Ramos (cell line): Measurements from ENCODE around the gene THY1.
"Not testable (repeated sequence)": the region's sequence is repeated elsewhere in the genome, so short reads cannot be mapped to it uniquely, and the experiment has no call there.

Experiments used
- in situ Hi-C: fragments of 300-500 bp; cut with MboI; formaldehyde crosslinking; loops from one replicate; pipeline ENCODE4 v1.14.3; 2022; ENCODE audit warnings: low sequenced_read_pairs; ENCODE audit not compliant: unreplicated experiment

The THY1 gene

DNA sequence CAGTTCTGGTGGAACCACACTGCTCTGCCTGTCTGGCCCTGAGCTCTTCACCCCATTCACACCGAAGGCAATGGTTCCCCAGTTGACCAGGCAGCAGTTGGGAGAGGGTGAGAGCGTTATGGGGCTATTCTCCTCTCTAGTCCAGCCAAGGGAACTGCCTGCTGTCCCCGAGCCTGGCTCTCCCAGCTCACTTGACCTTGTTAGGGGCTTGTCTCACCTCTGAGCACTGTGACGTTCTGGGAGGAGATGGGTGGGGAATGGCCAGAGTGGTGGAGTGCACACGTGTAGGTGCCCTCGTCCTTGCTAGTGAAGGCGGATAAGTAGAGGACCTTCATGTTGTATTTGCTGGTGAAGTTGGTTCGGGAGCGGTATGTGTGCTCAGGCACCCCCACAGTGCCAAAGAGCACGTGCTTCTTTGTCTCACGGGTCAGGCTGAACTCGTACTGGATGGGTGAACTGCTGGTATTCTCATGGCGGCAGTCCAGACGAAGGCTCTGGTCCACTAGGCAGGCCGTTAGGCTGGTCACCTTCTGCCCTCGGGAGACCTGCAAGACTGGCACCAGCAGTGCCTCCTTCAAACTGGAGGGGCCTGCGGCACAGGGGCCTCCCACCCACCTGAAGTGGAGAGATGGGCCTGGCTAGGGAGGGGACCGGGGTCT lies 3.0 kb downstream of the THY1 start:
- in situ Hi-C loops: no loop called here

DNA sequence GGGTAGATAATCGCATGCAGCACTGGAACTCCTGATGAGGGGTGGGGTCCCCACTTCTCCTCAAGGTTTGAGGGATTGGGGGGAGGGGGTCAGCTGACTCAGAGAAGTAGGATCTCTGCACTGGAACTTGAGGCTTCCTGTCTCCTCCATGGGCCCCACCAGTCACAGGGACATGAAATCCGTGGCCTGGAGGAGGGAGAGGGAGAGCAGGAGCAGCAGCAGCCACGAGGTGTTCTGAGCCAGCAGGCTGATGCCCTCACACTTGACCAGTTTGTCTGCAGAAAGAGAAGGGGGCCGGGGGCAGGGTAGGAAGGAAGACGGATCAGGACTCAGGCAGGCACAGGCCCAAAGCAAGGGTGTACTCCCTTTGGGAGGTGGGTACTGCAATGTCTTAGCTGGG lies 3.7 kb downstream of the THY1 start:
- in situ Hi-C loops: no loop called here

DNA sequence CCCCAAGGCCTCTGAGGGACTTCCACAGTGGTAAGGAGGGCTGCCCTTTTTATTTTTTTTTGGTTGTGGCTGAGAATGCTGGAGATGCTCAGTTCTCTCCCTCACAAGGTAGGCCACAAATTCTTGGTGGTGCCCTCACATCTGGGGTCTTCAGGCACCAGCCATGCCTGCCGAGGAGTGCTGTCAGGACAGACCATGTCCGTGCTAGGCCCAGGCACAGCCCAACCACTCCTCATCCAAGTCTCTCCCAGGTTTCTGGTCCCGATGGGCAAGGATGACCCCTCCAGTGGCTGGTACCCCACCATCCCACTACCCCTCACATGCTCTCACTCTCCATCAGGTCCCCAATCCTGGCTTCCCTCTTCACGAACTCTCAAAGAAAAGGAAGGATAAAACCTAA lies 4.2 kb downstream of the THY1 start:
- in situ Hi-C loops: no loop called here

DNA sequence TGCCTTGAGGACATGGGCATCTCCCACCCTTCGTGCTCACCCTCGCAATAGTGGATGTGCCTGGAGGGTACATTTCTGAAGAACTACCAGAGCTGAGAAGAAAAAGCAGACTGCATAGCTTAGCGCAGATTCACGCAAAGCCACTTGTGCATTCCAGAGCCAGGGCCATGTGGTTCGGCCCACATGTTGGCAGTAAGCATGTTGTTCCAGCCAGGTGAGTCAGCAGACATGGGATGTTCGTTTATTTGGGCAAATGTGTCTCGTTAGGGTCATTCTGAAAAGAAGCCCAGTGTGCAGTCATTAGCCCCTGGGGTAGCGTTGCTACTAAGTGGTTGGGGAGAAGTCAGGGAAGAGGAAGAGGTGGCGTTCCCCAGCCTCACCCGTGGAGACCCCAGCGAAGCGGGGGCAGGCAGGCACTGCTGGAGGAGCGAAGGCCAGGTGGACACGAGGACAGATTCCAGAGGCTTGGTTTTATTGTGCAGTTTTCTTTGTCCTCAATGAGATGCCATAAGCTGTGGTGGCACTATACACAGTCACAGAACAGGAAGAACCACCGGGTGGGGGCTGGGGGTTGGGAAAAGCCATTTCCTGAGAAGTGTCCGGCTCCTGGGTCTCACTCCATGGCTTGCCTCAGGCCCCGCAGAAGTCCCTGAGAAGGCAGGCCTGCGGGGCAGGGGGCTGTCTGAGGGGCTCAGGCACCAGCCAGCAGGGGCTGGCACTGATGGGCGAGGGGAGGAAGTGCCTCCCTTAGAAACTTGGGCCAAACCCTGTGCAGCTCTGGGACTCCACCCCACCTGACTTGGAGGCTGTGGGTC lies 5.0 kb downstream of the THY1 start:
- in situ Hi-C loops: no loop called here

DNA sequence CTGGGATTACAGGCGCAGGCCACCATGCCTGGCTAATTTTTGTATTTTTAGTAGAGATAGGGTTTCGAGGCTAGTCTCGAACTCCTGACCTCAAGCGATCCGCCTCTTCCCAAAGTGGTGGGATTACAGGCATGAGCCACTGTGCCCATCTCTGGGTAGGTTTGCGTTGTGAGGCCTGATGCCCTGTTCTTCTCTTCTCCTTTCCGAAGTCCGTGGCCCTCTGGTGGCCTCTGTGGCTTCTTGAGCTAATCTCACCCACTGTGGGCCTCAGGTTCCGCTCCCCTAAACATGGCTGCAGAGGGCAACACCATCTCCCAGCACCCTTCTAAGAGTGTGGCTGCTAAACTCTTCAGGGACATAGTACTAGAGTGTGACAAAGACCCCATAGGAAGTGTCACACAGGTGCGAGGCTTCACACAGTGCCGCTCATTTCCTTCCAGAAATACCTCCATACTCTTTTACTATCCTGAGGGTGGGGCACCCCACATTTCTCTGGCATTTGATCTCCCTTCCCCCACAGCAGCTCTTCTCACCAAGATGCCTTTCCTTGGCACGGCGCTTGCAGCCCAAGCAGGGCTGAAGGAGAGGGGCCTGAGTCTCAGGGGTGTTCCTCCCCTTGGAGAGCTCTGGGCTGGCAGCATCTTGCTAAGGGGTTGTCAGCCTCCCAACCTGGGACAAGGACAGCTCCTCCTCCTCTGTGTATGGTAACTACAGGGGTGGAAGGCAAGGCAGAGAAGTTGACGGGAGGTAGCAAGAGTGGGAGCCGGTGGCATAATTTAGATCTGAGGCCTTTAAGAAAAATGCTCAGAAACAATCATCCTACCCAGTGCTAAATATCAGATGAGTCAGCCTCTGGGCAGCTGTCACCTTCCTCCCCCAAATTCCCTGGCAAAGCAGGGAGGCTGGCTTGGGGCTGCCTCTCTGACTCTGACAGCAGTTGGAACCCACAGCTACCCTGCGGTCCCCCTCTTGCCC lies 6.1 kb downstream of the THY1 start:
- in situ Hi-C loops: no loop called here

DNA sequence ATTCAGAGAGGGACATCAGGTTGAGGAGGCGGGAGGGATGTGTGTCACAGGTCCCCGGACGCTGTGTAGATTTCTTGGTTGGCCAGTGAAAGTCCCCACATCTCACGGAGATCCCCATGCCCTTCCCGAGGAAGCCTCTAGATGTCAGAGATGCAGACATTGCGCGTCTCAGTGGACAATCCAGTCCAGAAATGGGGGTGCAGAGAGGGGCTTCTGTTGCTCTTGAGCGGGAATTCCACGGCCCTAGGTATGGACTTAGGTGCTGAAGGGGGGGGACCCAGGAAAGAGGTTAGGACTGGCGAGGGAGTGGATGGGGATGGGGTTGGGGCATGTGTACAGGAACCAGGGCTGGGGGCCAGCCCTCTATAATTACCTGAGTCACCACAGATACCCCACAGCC lies 7.0 kb downstream of the THY1 start:
- in situ Hi-C loops: no loop called here

DNA sequence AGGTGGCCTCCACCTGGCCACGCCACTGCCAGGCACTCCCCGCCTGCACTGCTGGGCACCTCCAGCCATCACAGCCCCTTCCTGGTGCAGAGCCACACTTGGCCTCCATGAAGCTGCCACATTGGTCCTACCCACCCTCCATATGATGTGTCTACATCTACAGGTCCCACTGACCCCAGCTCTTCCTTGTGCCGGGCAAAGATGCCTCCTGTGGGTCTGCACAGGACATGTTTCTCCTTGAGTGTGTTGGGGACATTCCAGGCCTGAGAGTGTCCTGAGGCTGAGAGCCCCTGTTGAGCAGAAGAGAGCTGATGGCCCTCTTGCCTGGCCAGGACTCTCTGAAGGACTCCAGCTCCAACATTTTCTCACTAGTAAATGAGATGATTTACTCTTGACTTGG lies 7.5 kb downstream of the THY1 start:
- in situ Hi-C loops: no loop called here

DNA sequence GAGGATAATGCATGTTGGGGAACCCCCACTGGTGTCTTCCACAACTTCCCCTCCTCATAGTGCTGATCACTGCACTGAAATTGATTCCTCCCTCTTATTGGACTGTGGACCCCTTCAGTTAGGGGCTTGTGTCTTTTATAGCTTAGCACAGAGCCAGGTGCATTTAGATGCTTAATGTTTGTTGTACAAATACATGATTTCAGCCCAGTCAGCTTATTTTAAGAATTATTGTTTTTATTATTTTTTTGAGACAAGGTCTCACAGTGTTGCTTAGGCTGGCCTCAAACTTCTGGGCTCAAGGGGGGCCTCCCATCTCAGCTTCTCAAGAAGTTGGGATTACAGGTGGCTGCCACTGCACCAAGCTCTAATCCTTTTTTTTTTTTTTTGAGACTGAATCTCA lies 8.2 kb downstream of the THY1 start:
- in situ Hi-C loops: no loop called here

DNA sequence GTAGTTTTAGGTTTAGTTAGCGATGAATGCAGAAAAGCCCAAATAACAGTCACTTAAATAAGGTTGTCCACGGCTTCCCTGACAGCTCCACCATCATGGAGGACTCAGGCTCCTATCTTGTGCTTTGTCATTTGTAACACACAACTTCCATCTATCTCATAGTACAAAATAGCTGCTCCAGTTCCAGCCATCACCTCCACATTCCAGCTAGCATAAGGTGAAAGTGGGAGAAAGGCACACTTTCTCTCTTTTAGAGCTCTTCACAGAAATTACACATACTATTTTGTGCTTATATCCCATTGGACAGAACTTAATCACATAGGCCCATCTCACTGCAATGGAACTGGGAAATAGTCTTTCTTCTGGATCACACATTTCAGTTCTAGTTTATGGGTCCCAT lies 8.7 kb downstream of the THY1 start:
- in situ Hi-C loops: no loop called here

DNA sequence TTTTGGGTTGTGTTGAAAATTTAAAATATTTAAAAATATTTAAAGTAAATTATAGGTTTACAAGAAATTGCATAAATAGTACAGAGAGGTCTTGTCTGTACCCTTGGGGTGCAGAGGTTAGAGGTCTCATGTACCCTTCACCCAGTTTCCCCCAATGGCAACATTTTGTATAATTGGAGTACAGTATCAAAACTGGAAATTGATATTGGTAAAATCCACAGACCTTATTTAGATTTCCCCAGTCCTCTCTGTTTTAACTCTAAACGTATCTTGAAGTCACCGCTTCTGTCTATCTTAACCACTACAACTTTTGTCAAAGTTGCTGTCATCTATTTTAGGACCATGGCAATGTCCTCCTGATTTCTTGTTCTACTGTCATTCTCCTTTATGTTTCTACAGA lies 10.9 kb downstream of the THY1 start:
- in situ Hi-C loops: no loop called here

DNA sequence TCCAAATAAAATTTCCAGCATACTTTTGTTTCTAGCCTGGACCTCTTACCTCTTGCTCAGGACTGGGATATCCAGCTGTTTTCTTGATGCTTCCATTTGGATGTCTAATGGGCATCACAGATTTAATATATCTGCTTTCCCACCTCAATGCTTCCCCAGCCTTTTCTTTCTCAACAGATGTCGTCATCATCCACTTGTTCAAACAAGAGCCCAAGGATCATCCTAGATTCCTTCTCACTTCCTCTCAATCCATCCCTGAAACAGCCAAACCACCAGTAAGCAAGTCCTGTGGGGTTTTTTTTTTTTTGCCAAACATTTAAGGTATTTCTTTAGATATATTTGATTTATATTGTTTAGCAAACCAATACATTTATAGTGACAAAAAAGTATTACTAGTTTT lies 12.5 kb downstream of the THY1 start:
- in situ Hi-C loops: no loop called here

DNA sequence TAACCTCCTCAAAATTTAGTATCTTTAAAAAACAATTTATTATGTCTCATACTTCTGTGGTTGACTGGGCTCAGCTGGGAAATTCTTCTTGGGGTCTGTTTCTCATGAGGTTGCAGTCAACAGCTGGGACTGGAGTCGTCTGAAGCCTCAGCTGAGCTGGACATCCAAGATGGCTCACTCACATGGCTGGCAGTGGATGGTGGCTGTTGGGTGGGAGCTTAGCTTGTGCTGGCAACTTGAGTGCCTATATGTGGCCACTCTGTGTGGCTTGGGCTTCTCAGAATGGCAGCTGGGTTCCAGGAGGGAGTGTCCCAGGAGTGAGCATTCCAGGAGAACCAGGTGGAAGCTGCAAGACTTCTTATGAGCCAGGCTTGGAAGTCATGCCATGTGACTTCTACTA lies 13.2 kb downstream of the THY1 start:
- in situ Hi-C loops: no loop called here

DNA sequence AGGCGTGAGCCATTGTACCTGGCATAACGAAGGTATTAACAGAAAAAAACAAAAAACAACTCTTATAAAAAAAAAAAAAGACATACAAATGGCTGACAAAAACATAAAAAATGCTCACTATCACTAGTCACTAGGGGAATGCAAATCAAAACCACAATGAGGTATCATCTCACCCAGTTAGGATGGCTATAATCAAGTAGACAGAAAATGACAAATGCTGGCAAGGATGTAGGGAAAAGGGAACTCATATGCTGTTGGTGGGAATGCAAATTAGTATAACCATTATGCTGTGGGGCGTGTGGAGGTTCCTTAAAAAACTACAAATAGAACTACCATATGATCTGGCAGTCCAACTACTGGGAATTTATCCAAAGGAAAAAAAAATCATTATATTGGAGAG lies 17.0 kb downstream of the THY1 start:
- in situ Hi-C loops: no loop called here

DNA sequence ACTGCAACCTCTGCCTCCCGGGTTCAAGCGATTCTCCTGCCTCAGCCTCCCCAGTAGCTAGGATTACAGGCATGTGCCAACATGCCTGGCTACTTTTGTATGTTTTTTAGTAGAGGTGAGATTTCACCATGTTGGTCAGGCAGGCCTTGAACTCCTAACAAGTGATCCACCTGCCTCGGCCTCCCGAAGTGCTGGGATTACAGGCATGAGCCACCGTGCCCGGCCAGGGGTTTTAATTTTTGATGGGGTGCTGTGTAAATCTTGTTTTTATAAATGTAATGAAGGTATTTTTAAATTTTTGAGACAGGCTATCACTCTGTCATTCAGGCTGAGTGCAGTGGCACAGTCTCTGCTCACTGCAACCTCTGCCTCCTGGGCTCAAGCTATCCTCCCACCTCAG lies 17.5 kb downstream of the THY1 start:
- in situ Hi-C loops: not testable (repeated sequence)

DNA sequence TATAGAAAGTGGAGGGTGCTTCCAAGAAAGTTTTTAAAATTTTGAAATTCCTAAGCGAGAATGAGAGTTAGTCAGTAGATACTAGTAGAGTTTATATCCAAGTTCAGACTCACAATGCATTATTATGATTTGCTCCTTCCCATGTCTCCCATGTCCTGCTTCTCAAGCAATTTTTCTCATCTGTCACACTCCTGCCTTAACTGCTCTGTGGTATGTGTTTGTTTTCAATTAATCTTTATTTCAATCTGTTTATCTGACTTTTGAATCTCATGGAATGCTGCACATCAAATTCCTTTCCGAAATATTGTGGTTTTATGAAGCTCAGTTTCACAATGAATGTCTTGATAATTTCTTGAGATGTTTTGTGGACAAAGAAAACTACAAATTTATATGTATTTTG lies 18.1 kb downstream of the THY1 start:
- in situ Hi-C loops: no loop called here

DNA sequence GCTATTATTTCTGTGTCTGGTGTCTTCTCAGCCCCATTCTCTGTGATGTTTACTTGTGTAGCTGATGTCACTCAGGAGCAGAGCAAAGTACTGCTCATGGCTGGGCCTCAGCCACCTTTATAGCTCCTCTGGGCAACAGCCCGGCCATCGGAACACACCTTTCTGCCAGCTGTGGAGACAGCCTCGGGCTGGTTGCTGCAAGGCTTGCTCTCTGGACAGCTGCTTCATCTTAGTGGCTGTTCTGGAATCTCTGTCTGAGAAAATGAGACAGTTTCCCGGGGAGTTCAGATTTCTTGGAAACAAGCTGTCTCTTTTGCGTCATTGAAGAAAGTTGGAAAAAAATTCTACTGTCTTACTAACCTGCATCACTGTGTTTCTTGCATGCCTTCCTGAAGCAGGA lies 20.0 kb downstream of the THY1 start:
- in situ Hi-C loops: no loop called here

DNA sequence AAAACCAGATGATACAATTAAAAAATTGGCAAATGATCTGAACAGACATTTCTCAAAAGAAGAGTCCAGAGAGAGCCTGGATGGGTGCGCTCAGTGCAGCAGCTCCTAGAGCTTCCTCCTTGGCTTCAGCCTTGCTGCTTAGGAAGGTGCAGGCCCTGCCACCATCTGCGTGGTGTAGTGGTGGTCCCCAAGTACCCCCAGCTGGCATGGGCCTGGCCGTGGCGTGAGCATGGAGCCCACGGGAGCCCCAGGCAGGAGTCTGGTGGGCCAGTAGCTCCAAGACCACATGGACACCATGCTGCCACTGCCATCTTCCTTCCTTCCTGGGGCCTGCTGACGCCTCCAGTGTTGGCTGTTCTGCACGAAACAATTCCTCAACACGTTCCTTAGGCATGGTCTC lies 20.5 kb downstream of the THY1 start:
- in situ Hi-C loops: no loop called here

DNA sequence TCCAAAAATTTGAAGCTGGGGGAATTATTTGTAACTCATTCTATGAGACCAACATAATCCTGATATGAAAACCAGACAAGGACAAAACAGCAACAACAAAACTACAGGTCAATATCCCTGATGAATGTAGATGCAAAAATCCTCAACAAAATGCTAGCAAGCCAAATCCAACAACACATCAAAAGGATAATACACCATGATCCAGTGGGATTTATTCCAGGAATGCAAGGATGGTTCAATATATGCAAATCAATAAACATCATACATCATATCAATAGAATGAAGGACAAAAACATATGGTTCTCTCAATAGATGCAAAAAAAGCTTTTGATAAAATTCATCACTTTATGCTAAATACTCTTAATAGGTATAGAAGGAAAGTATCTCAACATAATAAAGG lies 22.1 kb downstream of the THY1 start:
- in situ Hi-C loops: no loop called here

DNA sequence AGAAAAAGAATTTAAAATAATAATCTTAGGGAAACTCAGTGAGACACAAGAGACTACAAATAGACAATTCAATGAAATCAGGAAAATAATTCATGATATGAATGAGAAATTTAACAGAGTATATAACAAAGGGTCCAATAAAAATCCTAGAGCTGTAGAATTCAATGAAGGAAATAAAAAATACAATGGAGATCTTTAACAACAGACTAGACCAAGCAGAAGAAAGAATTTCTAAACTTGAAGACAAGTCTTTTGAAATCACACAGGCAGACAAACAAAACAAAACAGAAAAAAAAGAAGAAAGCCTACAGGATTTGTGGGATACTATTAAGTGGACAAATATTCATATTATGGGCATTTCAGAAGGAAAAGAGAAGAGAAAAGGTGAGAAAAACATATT lies 25.2 kb downstream of the THY1 start:
- in situ Hi-C loops: no loop called here

DNA sequence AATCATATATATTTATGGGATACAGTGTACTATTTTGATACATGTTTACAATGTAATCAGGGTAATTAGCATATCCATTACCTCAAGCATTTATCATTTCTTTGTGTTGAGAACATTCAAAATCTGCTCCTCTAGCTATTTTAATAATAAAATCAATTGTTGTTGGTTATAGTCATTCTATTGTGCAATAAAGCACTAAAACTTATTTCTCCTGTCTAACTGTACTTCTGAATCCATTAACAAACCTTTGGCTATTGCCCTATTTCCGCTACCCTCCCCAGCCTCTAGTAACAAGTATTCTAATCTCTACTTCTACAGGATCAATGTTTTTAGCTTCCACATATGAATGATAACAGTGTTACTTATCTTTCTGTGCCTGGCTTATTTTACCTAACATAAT lies 26.1 kb downstream of the THY1 start:
- in situ Hi-C loops: no loop called here

DNA sequence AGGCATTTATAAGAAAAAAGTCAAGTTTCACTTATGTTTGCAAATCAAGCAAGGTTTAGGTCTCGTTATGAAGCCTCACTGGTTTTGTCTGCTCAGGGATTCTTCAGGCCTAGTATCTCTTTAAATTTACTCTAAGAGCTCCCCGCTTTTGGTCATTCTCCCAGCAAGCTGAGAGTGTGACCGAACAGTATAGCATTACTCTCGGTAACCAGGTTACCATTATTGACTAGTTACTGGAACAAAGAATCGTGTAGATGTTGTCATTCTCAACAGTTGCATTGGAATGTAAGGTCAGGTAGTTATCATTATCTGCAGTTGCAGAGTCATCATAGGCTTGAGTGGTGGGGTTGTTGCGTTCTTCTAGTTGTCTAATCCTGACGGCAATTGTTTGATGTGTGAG lies 31.7 kb downstream of the THY1 start:
- in situ Hi-C loops: no loop called here
